GM19238 (cell line): ENCODE measurements around the gene THSD7B.
"Not testable (repeated sequence)": the region's sequence is repeated elsewhere in the genome, so short reads cannot be mapped to it uniquely, and the experiment has no call there.

Experiments used
- DNase-seq: peaks from one replicate; pipeline ENCODE4 v3.0.0; 2011; ENCODE audit warnings: low spot score; ENCODE audit not compliant: insufficient read length

The THSD7B gene

GRCh38 chr2:136929531-136929930 lies 164.2 kb downstream of the THSD7B start:
- DNase-seq = no peak

GRCh38 chr2:136932700-136933099 lies 167.4 kb downstream of the THSD7B start:
- no peak for DNase-seq

- DNase-seq = no peak
Observed at GRCh38 chr2:136935119-136935518, 169.8 kb downstream of the THSD7B start.

- no peak for DNase-seq
Observed at GRCh38 chr2:136956050-136956449, 190.7 kb downstream of the THSD7B start.

GRCh38 chr2:136957044-136957443 lies 191.7 kb downstream of the THSD7B start:
- DNase-seq = no peak

- DNase-seq = no peak
Observed at GRCh38 chr2:136962105-136962725, 196.9 kb downstream of the THSD7B start.

- DNase-seq = no peak
Observed at GRCh38 chr2:136966485-136966884, 201.1 kb downstream of the THSD7B start.

- DNase-seq = no peak
Observed at GRCh38 chr2:136980303-136980702, 215.0 kb downstream of the THSD7B start.

- DNase-seq = not testable (repeated sequence)
Observed at GRCh38 chr2:136981689-136982088, 216.3 kb downstream of the THSD7B start.

GRCh38 chr2:136985044-136985443 lies 219.7 kb downstream of the THSD7B start:
- no peak for DNase-seq

GRCh38 chr2:136986605-136987221 lies 221.4 kb downstream of the THSD7B start:
- DNase-seq = no peak

GRCh38 chr2:136990316-136990715 lies 225.0 kb downstream of the THSD7B start:
- DNase-seq = no peak

- no peak for DNase-seq
Observed at GRCh38 chr2:136994793-136995192, 229.4 kb downstream of the THSD7B start.

- no peak for DNase-seq
Observed at GRCh38 chr2:136997557-136997956, 232.2 kb downstream of the THSD7B start.

- no peak for DNase-seq
Observed at GRCh38 chr2:137000811-137001210, 235.5 kb downstream of the THSD7B start.

- DNase-seq = no peak
Observed at GRCh38 chr2:137002896-137003295, 237.6 kb downstream of the THSD7B start.

GRCh38 chr2:137005210-137005609 lies 239.9 kb downstream of the THSD7B start:
- no peak for DNase-seq

GRCh38 chr2:137007938-137008337 lies 242.6 kb downstream of the THSD7B start:
- DNase-seq = no peak

- no peak for DNase-seq
Observed at GRCh38 chr2:137009953-137010352, 244.6 kb downstream of the THSD7B start.

- DNase-seq = no peak
Observed at GRCh38 chr2:137020452-137021196, 255.3 kb downstream of the THSD7B start.

- no peak for DNase-seq
Observed at GRCh38 chr2:137021763-137022162, 256.4 kb downstream of the THSD7B start.

- DNase-seq = no peak
Observed at GRCh38 chr2:137023205-137023604, 257.9 kb downstream of the THSD7B start.

- no peak for DNase-seq
Observed at GRCh38 chr2:137031731-137032130, 266.4 kb downstream of the THSD7B start.
